GM12891 (cell line): ENCODE results near the gene ZCCHC8.
"Not testable (repeated sequence)": the region's sequence is repeated elsewhere in the genome, so short reads cannot be mapped to it uniquely, and the experiment has no call there.

ENCODE experiments used
- PAX5 ChIP-seq: IDR thresholded peaks from 2 replicates; pipeline ENCODE4 v1.6.1; 2011; ENCODE audit warnings: low read length, moderate library complexity, mild to moderate bottlenecking; ENCODE audit not compliant: insufficient read depth, severe bottlenecking
- POLR2A ChIP-seq: IDR thresholded peaks from 2 replicates; pipeline ENCODE4 v1.6.1; 2011; ENCODE audit warnings: low read depth, low read length, control low read depth
- POLR2AphosphoS5 ChIP-seq: IDR thresholded peaks from 2 replicates; pipeline ENCODE4 v1.6.1; 2011; ENCODE audit warnings: low read depth, low read length, control low read depth
- SPI1 ChIP-seq: IDR thresholded peaks from 2 replicates; pipeline ENCODE4 v1.6.1; 2011; ENCODE audit warnings: low read depth, low read length, control low read depth
- TAF1 ChIP-seq: IDR thresholded peaks from 2 replicates; pipeline ENCODE4 v1.6.1; 2011; ENCODE audit warnings: low read depth, low read length, control low read depth

GRCh38 chr12:122486360-122486759 lies 14.4 kb downstream of the ZCCHC8 start:
- TF ChIP-seq POLR2A, POLR2AphosphoS5, SPI1, TAF1, PAX5: not testable (repeated sequence)
